K562 (cell line): ENCODE measurements around the gene PHF12. TPM values are rescaled to one million over a fixed set of nuclear protein-coding genes. Genes with fewer than 3 reads are reported as not detected.
A peak's percentile ranks its signal among the peaks of the same experiment; 100 is the strongest.

Experiments
- MNT ChIP-seq, 2 experiments: fragments of 450-650 bp; conservative IDR thresholded peaks; 2 replicates each; pipeline ENCODE4 v1.6.1; 2017; ENCODE audit warnings: mild to moderate bottlenecking in 2 of 2, moderate library complexity in 2 of 2
- NCOR1 ChIP-seq: fragments of 450-650 bp; IDR thresholded peaks from 2 replicates; pipeline ENCODE4 v1.6.1; 2016; ENCODE audit warnings: mild to moderate bottlenecking, moderate library complexity
- PKNOX1 ChIP-seq: fragments of 450-650 bp; IDR thresholded peaks from 2 replicates; pipeline ENCODE4 v1.6.1; 2016
- RCOR1 ChIP-seq, 2 experiments: IDR thresholded peaks; 2 replicates each; pipeline ENCODE4 v1.6.1; 2012; ENCODE audit warnings: low read depth in 2 of 2, low read length in 2 of 2, borderline replicate concordance in 1 of 2, improper control_type of control experiment in 1 of 2
- TAF7 ChIP-seq: fragments of 450-650 bp; IDR thresholded peaks from 2 replicates; pipeline ENCODE4 v1.6.1; 2016; ENCODE audit warnings: missing genetic modification characterization, missing compliant biosample characterization
- TEAD4 ChIP-seq, 2 experiments: sonication (generic) in 1 of 2; formaldehyde crosslinking in 1 of 2; IDR thresholded peaks; 2 replicates each; pipeline versions ENCODE4 v1.6.1 to v1.8.0; 2012 to 2022; ENCODE audit warnings: borderline replicate concordance in 1 of 2, inconsistent platforms in 1 of 2, low read length in 1 of 2, mild to moderate bottlenecking in 1 of 2, missing genetic modification reagents in 1 of 2
- TSHZ1 ChIP-seq: fragments of 250-450 bp; sonication (Bioruptor Pico); IDR thresholded peaks from 2 replicates; pipeline ENCODE4 v1.4.0; 2020; ENCODE audit warnings: mild to moderate bottlenecking, moderate library complexity
- ZNF239 ChIP-seq: fragments of 250-450 bp; sonication (Bioruptor Pico); IDR thresholded peaks from 2 replicates; pipeline ENCODE4 v1.4.0; 2020; ENCODE audit warnings: mild to moderate bottlenecking
- ZNF41 ChIP-seq: fragments of 250-450 bp; sonication (Bioruptor Pico); conservative IDR thresholded peaks from 2 replicates; pipeline ENCODE4 v1.4.0; 2020; ENCODE audit warnings: mild to moderate bottlenecking
- polyA plus RNA-seq, 8 experiments: library from polyadenylated mRNA; depleted of rRNA in 4 of 8; stranded (reverse) in 5 of 8; unstranded in 3 of 8; fragments of >200 nt; fragmentation: Nextera tagmentation in 2 of 8; fragmentation: Illumina TruSeq in 1 of 8; extraction: Ambion mirVana in 2 of 8; extraction: Trizol in 1 of 8; gene quantifications; 2 replicates each; pipeline versions ENCODE4 v1.2.1 to v1.2.3, GENCODE V29; 2011 to 2014; ENCODE audit warnings: inconsistent platforms in 1 of 8, missing spikeins in 1 of 8
- total RNA-seq, 7 experiments: library from RNA; depleted of rRNA in 6 of 7; stranded (reverse); fragments of >200 nt in 6 of 7; fragmentation: Illumina TruSeq in 2 of 7; extraction: Trizol in 2 of 7; gene quantifications; 2 replicates each; pipeline versions ENCODE4 v1.2.1 to v1.2.3, GENCODE V29; 2011 to 2021; ENCODE audit warnings: low replicate concordance in 1 of 7
- TF ChIP-seq, protein P1 (sequence below), 3 experiments: fragments of 200-800 bp in 1 of 3; fragments of 250-450 bp in 1 of 3; fragments of 450-650 bp in 1 of 3; sonication (Bioruptor Pico) in 1 of 3; sonication (Bioruptor generic) in 1 of 3; formaldehyde crosslinking in 1 of 3; IDR thresholded peaks; 2 replicates each; pipeline versions ENCODE4 v1.6.1 to v1.8.0; 2016 to 2022; ENCODE audit warnings: mild to moderate bottlenecking in 2 of 3, missing genetic modification characterization in 2 of 3, missing compliant biosample characterization in 1 of 3, moderate library complexity in 1 of 3
- TF ChIP-seq, protein P2 (sequence below), 2 experiments: fragments of 450-650 bp; IDR thresholded peaks; 2 replicates each; pipeline ENCODE4 v1.6.1; 2018; ENCODE audit warnings: mild to moderate bottlenecking in 2 of 2, low read depth in 1 of 2; ENCODE audit not compliant: partially characterized antibody in 2 of 2

PHF12 gene
- total and polyA plus RNA-seq, 9 of the 15 experiments (the other 6 are each of a cell fraction or from before 2014, with no cell fraction given): 0.82 to 31.3 (median 13.5) TPM

- TF ChIP-seq MNT (conservative IDR thresholded peaks at IDR 0.05) (no peak), PKNOX1 (peak; percentile 45; the same call in 1 of the 2 replicates), NCOR1 (no peak), ZNF41 (CRISPR knock-in tag) (no peak), TEAD4 (IDR thresholded peaks at IDR 0.05; ENCODE audit: low read length) (peak; percentile 82), TEAD4 (CRISPR knock-in tag; IDR thresholded peaks at IDR 0.05; ENCODE audit: borderline replicate concordance) (no peak), ZNF239 (CRISPR knock-in tag) (no peak), RCOR1 (IDR thresholded peaks at IDR 0.05; ENCODE audit: borderline replicate concordance in 1 of 2, low read depth in 2 of 2, low read length in 2 of 2) (0 out of 4 replicates have a peak, but pooled peaks of 1 of the 2 experiments have one; percentile 50), TSHZ1 (no peak), TAF7 (tag) (no peak)
- TF ChIP-seq, protein P1, sequence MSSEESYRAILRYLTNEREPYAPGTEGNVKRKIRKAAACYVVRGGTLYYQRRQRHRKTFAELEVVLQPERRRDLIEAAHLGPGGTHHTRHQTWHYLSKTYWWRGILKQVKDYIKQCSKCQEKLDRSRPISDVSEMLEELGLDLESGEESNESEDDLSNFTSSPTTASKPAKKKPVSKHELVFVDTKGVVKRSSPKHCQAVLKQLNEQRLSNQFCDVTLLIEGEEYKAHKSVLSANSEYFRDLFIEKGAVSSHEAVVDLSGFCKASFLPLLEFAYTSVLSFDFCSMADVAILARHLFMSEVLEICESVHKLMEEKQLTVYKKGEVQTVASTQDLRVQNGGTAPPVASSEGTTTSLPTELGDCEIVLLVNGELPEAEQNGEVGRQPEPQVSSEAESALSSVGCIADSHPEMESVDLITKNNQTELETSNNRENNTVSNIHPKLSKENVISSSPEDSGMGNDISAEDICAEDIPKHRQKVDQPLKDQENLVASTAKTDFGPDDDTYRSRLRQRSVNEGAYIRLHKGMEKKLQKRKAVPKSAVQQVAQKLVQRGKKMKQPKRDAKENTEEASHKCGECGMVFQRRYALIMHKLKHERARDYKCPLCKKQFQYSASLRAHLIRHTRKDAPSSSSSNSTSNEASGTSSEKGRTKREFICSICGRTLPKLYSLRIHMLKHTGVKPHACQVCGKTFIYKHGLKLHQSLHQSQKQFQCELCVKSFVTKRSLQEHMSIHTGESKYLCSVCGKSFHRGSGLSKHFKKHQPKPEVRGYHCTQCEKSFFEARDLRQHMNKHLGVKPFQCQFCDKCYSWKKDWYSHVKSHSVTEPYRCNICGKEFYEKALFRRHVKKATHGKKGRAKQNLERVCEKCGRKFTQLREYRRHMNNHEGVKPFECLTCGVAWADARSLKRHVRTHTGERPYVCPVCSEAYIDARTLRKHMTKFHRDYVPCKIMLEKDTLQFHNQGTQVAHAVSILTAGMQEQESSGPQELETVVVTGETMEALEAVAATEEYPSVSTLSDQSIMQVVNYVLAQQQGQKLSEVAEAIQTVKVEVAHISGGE (CRISPR knock-in tag; IDR thresholded peaks at IDR 0.05): no peak
- TF ChIP-seq, protein P2, sequence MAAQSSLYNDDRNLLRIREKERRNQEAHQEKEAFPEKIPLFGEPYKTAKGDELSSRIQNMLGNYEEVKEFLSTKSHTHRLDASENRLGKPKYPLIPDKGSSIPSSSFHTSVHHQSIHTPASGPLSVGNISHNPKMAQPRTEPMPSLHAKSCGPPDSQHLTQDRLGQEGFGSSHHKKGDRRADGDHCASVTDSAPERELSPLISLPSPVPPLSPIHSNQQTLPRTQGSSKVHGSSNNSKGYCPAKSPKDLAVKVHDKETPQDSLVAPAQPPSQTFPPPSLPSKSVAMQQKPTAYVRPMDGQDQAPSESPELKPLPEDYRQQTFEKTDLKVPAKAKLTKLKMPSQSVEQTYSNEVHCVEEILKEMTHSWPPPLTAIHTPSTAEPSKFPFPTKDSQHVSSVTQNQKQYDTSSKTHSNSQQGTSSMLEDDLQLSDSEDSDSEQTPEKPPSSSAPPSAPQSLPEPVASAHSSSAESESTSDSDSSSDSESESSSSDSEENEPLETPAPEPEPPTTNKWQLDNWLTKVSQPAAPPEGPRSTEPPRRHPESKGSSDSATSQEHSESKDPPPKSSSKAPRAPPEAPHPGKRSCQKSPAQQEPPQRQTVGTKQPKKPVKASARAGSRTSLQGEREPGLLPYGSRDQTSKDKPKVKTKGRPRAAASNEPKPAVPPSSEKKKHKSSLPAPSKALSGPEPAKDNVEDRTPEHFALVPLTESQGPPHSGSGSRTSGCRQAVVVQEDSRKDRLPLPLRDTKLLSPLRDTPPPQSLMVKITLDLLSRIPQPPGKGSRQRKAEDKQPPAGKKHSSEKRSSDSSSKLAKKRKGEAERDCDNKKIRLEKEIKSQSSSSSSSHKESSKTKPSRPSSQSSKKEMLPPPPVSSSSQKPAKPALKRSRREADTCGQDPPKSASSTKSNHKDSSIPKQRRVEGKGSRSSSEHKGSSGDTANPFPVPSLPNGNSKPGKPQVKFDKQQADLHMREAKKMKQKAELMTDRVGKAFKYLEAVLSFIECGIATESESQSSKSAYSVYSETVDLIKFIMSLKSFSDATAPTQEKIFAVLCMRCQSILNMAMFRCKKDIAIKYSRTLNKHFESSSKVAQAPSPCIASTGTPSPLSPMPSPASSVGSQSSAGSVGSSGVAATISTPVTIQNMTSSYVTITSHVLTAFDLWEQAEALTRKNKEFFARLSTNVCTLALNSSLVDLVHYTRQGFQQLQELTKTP (IDR thresholded peaks at IDR 0.05; ENCODE audit: low read depth in 1 of 2, partially characterized antibody in 2 of 2): no peak
Observed at GRCh38 chr17:28878981-28879380, 72.3 kb downstream of the PHF12 start (continued).
